ENCODE data around the gene ZCCHC24.

ZCCHC24 gene

GRCh38 chr10:79445161-79445976 is at the start of gene ZCCHC24:
TSS of gene ZCCHC24 (minus strand) at chr10:79445624. CDS start at chr10:79445440, 184 bp downstream.
- DNase-seq, result peak; percentile 82

GRCh38 chr10:79493806-79494205 is 48.4 kb upstream of the ZCCHC24 start:
- DNase-seq, result no peak

- DNase-seq, result no peak
Observed at GRCh38 chr10:79492839-79493238, 47.4 kb upstream of the ZCCHC24 start.

GRCh38 chr10:79492256-79492655 is 46.8 kb upstream of the ZCCHC24 start:
- no peak for DNase-seq

GRCh38 chr10:79491143-79491835 is 45.9 kb upstream of the ZCCHC24 start:
- no peak for DNase-seq

- no peak for DNase-seq
Observed at GRCh38 chr10:79490400-79491142, 45.1 kb upstream of the ZCCHC24 start.

- DNase-seq, result no peak
Observed at GRCh38 chr10:79488870-79489269, 43.4 kb upstream of the ZCCHC24 start.

- DNase-seq, result no peak
Observed at GRCh38 chr10:79488336-79488735, 42.9 kb upstream of the ZCCHC24 start.

- no peak for DNase-seq
Observed at GRCh38 chr10:79487296-79488194, 42.1 kb upstream of the ZCCHC24 start.

- DNase-seq, result no peak
Observed at GRCh38 chr10:79484476-79484875, 39.1 kb upstream of the ZCCHC24 start.

GRCh38 chr10:79483948-79484347 is 38.5 kb upstream of the ZCCHC24 start:
- no peak for DNase-seq

- DNase-seq, result no peak
Observed at GRCh38 chr10:79483299-79483698, 37.9 kb upstream of the ZCCHC24 start.

- DNase-seq, result no peak
Observed at GRCh38 chr10:79482741-79483140, 37.3 kb upstream of the ZCCHC24 start.

GRCh38 chr10:79482304-79482703 is 36.9 kb upstream of the ZCCHC24 start:
- no peak for DNase-seq

- no peak for DNase-seq
Observed at GRCh38 chr10:79479283-79479909, 34.0 kb upstream of the ZCCHC24 start.

- no peak for DNase-seq
Observed at GRCh38 chr10:79477456-79477855, 32.0 kb upstream of the ZCCHC24 start.

GRCh38 chr10:79476645-79477044 is 31.2 kb upstream of the ZCCHC24 start:
- no peak for DNase-seq

GRCh38 chr10:79475877-79476276 is 30.5 kb upstream of the ZCCHC24 start:
- no peak for DNase-seq

GRCh38 chr10:79475119-79475653 is 29.8 kb upstream of the ZCCHC24 start:
- DNase-seq, result no peak

- DNase-seq, result no peak
Observed at GRCh38 chr10:79473496-79474095, 28.2 kb upstream of the ZCCHC24 start.

- DNase-seq, result no peak
Observed at GRCh38 chr10:79472951-79473350, 27.5 kb upstream of the ZCCHC24 start.
